DOHH2 (cell line): ENCODE results near the gene SF3A1.

Source experiments
- H3F3A ChIP-seq: fragments of 200-600 bp; sonication (generic), shearing (Covaris generic); 2 replicates; pipeline ENCODE4 v1.6.0; 2016; ENCODE audit warnings: antibody characterized with exemption, mild to moderate bottlenecking; ENCODE audit not compliant: control insufficient read depth, insufficient read depth
- H3K27ac ChIP-seq: fragments of 200-600 bp; sonication (generic); 2 replicates; pipeline ENCODE4 v1.5.1; 2014; ENCODE audit warnings: low read depth, mild to moderate bottlenecking, low read length, moderate library complexity
- H3K27me3 ChIP-seq: fragments of 200-600 bp; sonication (generic); 2 replicates; pipeline ENCODE4 v1.6.1; 2014; ENCODE audit warnings: mild to moderate bottlenecking, low read length, mixed read lengths; ENCODE audit not compliant: control insufficient read depth
- H3K36me3 ChIP-seq: fragments of 200-600 bp; sonication (generic); 2 replicates; pipeline ENCODE4 v1.6.1; 2014; ENCODE audit warnings: mild to moderate bottlenecking, low read length, moderate library complexity, mixed read lengths; ENCODE audit not compliant: control insufficient read depth
- H3K4me1 ChIP-seq: fragments of 200-600 bp; sonication (generic); 2 replicates; pipeline ENCODE4 v1.6.1; 2014; ENCODE audit warnings: mild to moderate bottlenecking, low read length, mixed read lengths; ENCODE audit not compliant: control insufficient read depth
- H3K4me2 ChIP-seq: fragments of 200-600 bp; sonication (generic); 2 replicates; pipeline ENCODE4 v1.6.0; 2014; ENCODE audit warnings: mild to moderate bottlenecking, low read length, moderate library complexity
- H3K4me3 ChIP-seq: fragments of 200-600 bp; sonication (generic); 2 replicates; pipeline ENCODE4 v1.5.1; 2014; ENCODE audit warnings: mild to moderate bottlenecking, low read length, mixed read lengths
- H3K79me2 ChIP-seq: fragments of 200-600 bp; sonication (generic); 2 replicates; pipeline ENCODE4 v1.6.1; 2014; ENCODE audit warnings: mild to moderate bottlenecking, low read length, mixed read lengths; ENCODE audit not compliant: control insufficient read depth
- H3K9me2 ChIP-seq: fragments of 200-600 bp; sonication (generic); replicated peaks from 2 replicates; pipeline ENCODE4 v1.6.1; 2014; ENCODE audit warnings: mild to moderate bottlenecking, low read length, mixed read lengths; ENCODE audit not compliant: control insufficient read depth
- H3K9me3 ChIP-seq: fragments of 200-600 bp; sonication (generic); 2 replicates; pipeline ENCODE4 v1.6.1; 2014; ENCODE audit warnings: antibody characterized with exemption, low read length, mixed read lengths; ENCODE audit not compliant: control insufficient read depth, insufficient read depth
- H4K20me1 ChIP-seq: fragments of 200-600 bp; sonication (generic); 2 replicates; pipeline ENCODE4 v1.6.0; 2014; ENCODE audit warnings: low read depth, mild to moderate bottlenecking, antibody characterized with exemption, low read length, moderate library complexity; ENCODE audit not compliant: control insufficient read depth, insufficient read depth
- CTCF ChIP-seq: fragments of 200-600 bp; sonication (generic); IDR thresholded peaks from one replicate; pipeline ENCODE4 v1.5.1; 2014; ENCODE audit warnings: antibody characterized with exemption, mild to moderate bottlenecking, low read depth, low read length; ENCODE audit not compliant: poor library complexity, severe bottlenecking
- EZH2phosphoT487 ChIP-seq: fragments of 200-600 bp; sonication (generic); IDR thresholded peaks from 2 replicates; pipeline ENCODE4 v1.6.1; 2017; ENCODE audit warnings: borderline replicate concordance, mild to moderate bottlenecking, antibody characterized with exemption, low read length, moderate library complexity, mixed read lengths

Gene SF3A1

GRCh38 chr22:30305519-30305905, 51.2 kb downstream of the SF3A1 start:
- Histone ChIP-seq H3K79me2 (peaks cover 6% of the 10 kb centered on the region), H3K27me3 (no peaks in the 10 kb centered on the region), H3F3A (peaks cover 19% of the 10 kb centered on the region), H3K4me1 (peaks cover 70% of the 10 kb centered on the region), H3K9me3 (no peaks in the 10 kb centered on the region), H3K9me2 (no peaks in the 10 kb centered on the region), H3K4me2 (peak overlapping the region; percentile 98), H3K4me3 (peak overlapping the region; percentile 69), H3K36me3 (peaks cover 12% of the 10 kb centered on the region), H4K20me1 (no peaks in the 10 kb centered on the region), H3K27ac (peak overlapping the region; percentile 73)
- TF ChIP-seq CTCF (no peak), EZH2phosphoT487 (no peak)

- H3K9me2 ChIP-seq: no peaks in the 10 kb centered on the region
- no peaks in the 10 kb centered on the region for H3K27me3 ChIP-seq
- peaks cover 19% of the 10 kb centered on the region for H3F3A ChIP-seq
- no peaks in the 10 kb centered on the region for H4K20me1 ChIP-seq
- TF ChIP-seq EZH2phosphoT487: no peak
- TF ChIP-seq CTCF: no peak
- H3K36me3 ChIP-seq: peaks cover 12% of the 10 kb centered on the region
- H3K9me3 ChIP-seq: no peaks in the 10 kb centered on the region
- peaks cover 6% of the 10 kb centered on the region for H3K79me2 ChIP-seq
- peak overlapping the region; percentile 73 for H3K27ac ChIP-seq
- H3K4me2 ChIP-seq: peak overlapping the region; percentile 98
- H3K4me1 ChIP-seq: peaks cover 70% of the 10 kb centered on the region
- H3K4me3 ChIP-seq: peak overlapping the region; percentile 69
Observed at GRCh38 chr22:30304495-30305244, 52.0 kb downstream of the SF3A1 start.

- peak overlapping the region; percentile 37 for H3K27ac ChIP-seq
Observed at GRCh38 chr22:30302810-30303138, 53.9 kb downstream of the SF3A1 start.

More at GRCh38 chr22:30302810-30303138, 53.9 kb downstream of the SF3A1 start:
- Histone ChIP-seq H3K4me3 (peak overlapping the region; percentile 35), H4K20me1 (no peaks in the 10 kb centered on the region), H3K79me2 (peaks cover 6% of the 10 kb centered on the region), H3K36me3 (peaks cover 12% of the 10 kb centered on the region), H3K9me2 (no peaks in the 10 kb centered on the region), H3K4me1 (peaks cover 61% of the 10 kb centered on the region), H3F3A (peaks cover 19% of the 10 kb centered on the region), H3K27me3 (no peaks in the 10 kb centered on the region), H3K9me3 (no peaks in the 10 kb centered on the region), H3K4me2 (peak overlapping the region; percentile 61)
- TF ChIP-seq CTCF: no peak
- TF ChIP-seq EZH2phosphoT487: no peak
